ENCODE data around the gene BRAT1.

The BRAT1 gene

DNA sequence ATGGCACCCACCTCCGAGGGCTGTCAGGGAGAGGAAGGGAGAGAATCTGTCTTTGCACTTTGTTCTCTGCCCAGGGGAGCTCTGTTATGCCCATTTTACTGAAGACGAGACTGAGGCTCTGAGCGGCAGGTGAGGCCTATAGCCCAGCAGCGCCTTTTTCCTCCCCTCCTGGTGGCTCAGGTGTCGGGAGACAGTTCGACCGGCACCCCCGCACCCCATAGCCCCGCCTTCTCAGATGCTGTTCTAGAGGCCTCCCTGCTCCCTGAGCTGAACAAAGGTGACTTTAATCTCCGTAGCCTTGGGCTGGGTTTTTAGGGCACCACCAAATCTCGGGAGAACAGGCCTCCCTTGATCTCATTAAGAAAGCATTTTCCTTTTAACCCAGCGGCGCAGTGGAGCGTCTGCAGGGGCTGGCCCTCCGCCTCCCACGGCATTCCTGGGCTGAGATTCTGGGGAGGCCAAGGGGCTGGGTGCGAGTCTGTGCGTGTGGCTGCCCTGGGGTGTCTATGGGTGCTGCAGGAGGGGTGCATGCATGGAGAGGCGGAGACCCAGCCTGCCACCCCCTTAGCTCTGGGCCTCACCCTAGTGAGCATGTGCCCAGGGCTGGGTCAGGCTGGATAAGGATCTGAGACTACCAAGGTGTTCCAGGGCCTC, 32.4 kb downstream of the BRAT1 start:
- no peak for DNase-seq

DNA sequence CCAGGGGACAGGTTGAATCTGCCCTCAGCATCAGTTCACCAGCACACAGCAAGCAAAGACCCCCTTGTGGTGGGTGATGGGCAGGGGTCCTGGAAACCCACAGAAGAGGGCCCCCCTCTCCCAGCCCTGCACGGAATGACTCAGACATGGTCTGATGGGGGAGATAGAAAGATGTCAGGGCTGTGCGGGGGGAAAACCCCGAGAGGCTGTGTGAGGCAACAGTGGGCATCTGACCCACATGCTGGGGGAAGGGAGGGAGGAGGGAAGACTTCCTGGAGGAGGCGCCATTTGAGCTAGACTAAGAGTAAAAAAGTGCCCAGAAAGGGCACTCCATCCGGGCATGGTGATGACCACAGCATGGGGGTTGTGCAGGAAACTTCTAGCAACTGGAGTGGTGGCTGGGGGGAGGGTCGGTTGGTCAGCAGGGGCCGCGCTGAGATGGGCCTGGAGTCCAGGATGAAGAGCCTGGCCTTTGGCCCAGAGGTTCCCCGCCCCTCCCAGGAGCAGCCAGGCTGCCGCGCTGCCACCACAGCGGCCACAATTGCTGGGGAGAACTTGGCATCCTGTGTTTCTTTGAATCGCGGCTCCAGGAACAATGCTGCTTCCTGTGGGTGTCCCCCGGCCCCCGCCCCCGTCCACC, 33.3 kb downstream of the BRAT1 start:
- no peak for DNase-seq

DNA sequence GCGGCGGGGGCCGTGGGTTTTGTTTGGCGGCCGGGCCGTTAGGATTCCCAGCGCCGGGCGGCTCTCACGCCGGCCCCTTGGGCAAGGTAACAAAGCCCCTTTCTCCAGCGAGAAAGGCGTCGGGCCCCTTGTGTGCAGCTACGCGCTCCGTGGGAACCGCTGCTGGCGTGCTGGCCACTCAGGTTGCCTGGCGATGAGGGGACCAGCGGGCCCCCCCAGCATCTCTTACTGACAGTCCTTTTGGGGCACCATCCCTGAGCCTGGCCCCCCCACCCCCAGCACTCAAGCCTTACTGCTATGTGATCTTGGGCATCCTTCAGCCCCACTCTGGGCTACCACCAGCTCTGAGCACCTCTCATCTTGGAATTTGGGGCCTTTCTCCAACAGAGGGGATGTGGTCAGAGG, 34.0 kb downstream of the BRAT1 start:
- DNase-seq: no peak

DNA sequence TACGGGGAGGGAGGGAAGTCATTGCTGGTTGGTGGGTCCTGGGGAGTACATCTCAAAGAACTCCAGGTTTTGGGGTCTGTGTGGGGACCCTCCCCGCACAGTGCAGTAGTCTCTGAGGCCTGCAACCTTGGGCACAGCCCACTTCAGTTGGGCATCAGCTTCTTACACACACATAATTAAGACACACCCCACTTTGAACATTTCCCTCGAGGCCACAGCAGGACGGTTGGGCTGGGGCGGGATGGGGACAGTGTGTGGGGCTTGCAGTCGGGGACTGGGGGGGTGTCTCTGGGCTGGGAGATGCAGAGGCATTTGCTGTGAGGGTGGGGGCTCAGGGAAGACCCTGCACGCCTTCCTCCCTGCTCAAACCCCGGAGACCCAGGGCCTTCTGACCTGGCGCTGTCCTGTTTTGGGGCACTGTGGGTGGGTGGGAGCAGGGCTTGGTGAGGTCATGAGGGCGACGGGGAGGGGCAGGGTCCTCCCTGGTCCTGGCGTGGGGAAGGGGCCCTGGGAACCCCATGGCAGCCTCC, 34.5 kb downstream of the BRAT1 start:
- no peak for DNase-seq

DNA sequence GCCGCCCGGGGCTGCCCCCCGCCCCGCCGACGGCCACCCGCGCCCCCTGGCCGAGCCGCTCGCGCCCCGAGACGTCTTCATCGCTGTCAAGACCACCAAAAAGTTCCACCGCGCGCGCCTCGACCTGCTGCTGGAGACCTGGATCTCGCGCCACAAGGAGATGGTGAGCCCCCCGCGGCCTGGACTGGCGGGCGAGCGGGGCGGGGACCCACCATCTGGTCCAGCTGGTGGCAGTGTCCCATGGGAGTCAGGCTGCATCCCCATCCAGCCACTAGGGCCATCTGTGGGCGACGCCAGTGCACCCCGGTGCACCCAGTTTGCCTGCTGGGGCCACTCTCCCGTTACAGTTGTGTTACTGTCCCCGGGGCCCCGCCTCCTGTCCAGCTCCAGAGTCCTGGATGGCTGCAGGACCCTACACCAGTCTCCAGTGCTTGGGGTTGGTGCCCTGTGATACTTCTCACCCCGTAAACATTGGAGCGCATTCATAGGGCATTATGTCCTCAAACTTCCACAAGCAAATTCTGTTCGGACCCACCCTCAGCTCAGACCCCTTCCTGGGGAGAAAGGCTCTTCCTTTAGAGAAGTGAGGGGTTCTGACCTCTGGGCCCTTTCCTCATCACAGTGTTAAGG, 35.1 kb downstream of the BRAT1 start:
- no peak for DNase-seq

DNA sequence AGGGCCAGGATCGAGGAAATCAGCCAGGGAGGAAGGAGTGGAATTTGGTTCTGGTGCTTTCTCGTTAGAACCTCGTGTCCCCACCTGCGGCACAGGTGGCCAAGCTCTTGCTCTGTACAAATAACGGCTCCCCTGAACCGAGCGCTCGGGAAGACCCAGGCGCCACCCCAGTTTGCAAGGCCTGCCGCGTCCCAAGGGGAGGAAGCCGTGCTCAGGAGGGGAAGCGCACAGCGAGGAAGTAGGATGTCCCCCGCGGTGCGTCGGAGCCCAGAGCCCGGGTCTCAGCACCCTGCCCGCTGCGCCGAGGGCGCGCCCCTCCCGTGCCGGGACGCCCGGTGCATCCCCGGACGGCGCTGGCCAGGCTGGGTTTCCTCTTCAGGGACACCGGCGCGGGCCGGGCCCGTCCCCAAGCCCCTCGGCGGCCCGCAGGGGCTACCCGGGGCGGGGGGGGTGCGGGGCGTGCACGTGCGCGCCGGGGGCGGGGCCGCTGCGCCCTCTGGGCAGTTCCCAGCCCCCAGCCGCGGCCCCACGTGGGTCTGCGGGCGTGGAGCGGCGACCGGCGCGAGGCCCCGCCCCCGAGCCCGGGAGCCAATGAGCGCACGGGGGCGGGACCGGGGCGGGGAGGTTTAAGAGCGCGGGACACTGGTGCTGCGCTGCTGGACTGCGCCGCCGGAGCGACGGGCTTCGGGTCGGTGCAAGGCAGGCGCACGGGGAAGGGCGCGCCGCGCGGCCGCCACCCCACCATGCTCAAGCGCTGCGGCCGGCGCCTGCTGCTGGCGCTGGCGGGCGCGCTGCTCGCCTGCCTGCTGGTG, 36.0 kb downstream of the BRAT1 start, which contains the start of gene LFNG:
Gene LFNG, plus strand, starts transcription at position 656 of the 812 bp plus-strand sequence. Its CDS starts 88 bp downstream, at position 744.
- peak; percentile 83 to 91 for DNase-seq

DNA sequence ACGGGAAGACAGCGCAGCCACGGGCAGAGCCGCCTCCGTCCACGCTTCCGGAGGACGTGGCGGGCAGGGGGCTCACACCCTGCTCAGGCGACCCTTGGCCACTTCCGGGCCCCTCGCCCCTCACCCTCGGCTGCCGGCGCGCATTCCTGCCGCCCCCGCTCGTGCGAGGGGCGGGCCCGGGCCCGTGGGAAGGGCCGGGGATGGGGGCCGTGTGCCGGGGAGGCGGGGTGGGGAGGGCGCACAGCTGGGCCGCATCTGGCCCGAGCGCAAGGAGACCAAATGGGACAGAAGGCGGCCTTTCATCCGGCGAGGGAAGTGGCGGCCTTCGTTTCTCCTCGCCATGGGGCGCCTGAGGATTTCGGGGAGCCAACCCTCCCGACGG, 36.6 kb downstream of the BRAT1 start:
- no peak for DNase-seq

DNA sequence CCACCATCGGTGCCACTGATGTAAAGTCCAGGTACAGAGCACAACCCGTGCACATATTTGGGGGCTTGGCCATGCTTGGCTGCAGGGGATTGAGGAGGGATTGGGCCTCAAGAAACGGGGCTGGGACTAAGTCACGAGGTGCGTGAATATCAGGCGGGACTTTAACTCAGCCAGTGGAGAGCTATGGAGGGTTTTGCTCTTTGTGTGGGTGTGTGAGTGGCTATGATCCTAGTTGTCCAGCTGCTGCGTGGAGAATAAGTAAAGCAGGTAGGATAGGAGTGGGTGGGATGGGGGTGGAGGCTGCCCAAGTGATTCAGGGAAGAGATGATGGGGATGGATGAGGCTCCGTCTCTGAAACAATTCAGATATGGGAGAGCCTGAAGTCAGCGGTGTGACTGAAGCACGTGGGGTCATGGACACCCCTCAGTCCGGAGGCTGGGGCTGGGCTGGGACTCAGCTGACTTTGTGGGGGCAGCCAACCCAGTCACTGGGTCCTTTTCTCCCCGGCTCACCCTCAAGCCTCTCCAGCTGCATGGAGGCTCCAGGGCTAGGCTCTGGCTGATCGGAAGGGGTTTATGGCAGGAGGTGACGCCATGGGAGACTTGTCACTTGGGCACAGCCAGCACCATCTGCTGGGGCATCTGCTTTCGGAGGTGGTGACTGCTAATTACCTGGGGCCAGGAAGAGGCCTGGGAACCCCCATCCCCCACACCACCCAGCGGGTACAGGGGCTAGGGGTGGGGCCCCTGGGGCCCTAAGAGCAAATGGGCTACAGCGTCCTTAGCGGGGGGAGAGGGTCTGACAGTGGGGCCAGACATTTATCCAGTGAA, 37.4 kb downstream of the BRAT1 start:
- DNase-seq: no peak

DNA sequence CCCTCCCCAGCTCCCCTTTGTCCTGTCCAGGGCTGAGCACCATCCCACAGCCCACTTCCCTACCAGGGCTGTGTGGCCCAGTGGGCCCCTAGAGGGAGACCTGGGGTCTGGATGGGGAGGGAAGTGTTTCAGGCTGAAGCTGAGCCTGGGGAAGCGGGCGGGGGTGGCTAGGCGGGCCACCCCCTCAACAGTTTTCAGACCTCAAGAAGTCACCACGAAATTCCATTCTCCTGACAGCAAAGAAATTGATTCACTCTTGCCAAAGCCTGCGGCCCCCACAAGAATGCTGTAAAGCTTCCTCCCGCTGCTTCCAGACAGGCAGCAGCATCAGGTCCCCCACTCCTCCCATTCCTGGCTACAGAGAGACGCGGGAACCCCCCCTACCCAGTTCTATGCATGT, 38.3 kb downstream of the BRAT1 start:
- no peak for DNase-seq

DNA sequence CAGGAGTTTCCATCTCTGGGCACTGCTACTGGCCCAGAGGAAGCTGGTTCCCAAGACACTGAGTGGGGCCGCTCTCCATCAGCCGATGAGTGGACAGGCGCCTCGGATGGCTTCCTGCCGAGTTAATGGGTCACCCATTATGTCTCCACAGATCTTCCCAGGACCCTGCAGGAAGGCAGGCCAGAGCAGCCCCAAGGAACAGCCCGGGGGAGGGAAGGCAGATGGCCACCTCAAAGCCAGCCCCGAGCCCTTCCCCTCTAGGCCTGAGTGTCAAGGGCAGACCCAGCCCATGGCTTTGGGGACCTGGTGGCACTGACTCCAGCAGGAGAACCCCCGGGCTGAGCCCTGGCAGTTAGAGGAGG, 39.1 kb downstream of the BRAT1 start:
- no peak for DNase-seq

DNA sequence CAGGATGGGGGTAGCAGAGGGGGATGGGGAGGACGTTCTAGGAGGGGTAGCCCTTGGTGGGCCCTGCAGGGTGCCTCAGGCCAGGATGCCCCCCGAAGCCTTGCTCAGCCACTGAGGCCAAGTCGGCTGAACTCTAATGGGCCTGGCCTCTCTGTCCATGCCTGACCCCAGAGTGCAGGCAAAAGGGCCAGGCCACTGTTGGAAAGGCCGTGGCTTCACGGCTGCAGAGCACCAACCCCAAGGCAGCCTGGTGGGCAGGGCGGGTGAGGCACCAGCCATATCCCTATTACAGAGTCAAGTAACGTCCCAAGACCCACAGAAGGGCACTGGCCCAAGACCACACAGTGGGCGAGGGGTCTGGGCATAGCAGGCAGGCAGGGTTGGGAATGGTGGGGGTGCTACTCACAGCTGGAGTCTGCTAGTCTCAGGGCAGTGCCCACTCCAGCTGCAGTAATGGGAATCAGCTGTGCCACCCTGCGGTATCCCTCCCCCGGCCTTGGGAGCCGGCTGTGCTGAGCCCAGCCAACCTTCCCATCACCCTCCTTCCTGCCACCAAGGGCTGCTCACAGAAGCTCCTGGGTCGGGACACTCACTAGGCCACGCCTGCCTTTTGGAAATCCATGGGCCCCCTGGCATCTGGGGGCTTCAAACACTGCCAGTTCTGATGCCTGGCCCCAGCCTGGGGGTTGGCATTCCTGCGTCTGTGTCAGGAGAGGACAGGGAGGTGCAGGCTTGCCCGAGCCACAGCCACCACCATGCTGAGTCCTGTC, 39.7 kb downstream of the BRAT1 start:
- DNase-seq: no peak

DNA sequence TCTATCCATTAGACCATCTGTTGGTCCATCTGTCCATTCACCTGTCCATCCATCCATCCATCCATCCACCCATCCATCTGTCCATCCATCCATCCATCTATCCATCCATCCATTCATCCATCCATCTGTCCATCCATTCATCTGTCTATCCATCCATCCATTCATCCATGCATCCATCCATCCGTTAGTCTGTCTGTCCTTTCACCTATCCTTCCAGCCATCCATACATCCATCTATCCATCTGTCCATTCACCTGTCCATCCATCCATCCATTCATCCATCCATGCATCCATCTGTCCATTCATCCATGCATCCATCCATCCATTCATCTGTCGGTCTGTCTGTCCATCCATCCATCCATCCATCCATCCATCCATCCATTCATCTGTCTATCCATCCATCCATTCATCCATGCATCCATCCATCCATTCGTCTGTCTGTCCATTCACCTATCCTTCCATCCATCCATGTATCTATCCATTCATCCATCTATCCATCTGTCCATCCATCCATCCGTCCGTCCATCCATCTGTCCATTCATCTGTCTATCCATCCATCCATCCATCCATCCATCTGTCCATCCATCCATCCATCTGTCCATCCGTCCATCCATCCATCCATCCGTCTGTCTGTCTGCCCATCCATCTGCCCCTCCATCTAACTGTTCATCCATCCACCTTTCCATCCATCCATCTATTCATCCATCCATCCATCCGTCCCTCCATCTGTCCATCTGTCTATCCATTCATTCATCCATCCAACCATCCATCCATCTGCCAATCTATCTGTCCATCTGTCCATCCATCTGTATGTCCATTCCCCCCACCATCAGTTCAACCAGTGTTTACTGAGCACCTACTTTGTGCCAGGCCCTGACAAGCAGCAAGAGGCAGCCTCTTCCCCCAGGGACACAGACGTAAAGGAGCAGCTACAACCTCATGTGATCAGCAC, 40.6 kb downstream of the BRAT1 start:
- no peak for DNase-seq

DNA sequence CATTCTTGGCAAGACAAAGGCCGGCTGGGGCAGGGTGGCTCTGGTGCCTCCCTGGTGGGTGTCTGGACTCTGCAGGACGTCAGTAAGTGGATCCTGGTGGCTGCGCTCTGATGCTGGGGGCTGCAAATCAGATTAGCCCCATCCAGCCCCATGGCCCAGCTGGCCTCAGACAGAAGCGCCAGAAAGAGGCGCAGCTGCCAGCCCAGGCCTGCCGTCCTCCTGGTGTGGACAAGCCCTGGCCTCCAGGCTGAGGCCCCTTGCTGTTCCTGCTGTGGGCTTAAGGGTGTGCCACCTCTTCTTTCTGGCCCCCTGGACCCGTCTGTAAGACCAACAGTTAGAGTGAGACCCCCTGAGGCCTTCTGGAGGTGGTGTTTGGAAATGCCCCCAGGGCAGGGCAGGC, 41.6 kb downstream of the BRAT1 start:
- DNase-seq: no peak

DNA sequence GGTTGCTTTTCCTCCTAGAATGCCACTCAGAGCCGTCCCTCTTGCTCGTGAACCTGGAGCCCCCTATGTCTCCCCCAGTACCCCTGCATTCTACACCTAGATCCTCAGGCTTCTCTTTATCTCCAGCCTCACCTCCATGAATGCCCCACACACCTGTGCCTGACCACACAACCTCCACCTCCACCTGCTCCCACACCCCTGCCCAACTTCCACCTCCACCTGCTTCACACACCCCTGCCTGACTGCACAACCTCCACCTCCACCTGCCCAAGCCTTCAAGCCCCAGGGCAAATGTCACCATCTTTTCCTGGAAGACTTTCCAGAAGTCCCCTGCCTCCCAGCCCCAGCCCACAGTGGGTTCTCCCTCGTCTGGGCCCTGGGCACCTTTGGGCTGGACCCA, 42.6 kb downstream of the BRAT1 start:
- no peak for DNase-seq

DNA sequence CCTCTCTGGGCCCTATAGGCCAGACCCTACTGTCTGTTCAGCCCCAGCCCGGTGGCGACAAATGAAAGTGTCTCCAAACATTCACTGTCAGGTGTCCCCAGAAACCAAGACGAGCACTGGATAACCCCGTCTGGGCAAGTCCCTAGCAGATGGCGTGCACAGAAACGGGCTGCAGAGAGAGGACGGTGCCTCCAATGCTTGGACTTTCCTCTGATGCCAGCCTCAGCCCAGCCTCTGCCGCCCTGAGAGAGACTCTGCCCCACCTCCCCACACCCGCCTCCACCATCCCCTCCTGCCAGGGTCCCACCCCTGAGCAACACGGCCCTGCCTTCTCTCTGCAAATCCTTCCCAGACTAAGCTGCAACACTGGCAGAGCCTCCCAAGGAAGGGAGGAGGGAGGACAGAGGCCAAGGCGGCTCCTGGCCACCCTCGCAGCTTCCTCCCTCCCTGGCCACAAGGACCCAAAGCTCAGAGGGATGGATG, 43.1 kb downstream of the BRAT1 start:
- no peak for DNase-seq

DNA sequence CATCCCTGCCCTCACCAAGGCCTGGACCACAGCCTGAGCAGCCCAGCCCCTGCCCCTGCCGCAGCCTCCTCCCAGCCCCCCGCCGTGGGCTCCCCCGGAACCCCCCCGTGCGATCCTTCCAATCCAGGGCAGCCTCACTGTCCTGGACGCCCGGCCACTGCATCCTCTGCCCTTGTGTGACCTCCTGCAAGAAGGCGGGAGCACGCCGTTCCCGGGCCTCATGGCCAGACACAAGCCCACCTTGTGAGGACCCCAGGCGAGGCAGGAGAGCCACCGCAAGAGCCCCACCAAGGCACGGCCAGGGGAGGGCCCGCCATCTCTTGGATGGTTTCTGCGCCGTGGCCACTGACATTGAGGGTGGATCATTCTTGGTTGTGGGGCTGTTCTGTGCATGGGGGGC, 43.6 kb downstream of the BRAT1 start:
- DNase-seq: no peak

DNA sequence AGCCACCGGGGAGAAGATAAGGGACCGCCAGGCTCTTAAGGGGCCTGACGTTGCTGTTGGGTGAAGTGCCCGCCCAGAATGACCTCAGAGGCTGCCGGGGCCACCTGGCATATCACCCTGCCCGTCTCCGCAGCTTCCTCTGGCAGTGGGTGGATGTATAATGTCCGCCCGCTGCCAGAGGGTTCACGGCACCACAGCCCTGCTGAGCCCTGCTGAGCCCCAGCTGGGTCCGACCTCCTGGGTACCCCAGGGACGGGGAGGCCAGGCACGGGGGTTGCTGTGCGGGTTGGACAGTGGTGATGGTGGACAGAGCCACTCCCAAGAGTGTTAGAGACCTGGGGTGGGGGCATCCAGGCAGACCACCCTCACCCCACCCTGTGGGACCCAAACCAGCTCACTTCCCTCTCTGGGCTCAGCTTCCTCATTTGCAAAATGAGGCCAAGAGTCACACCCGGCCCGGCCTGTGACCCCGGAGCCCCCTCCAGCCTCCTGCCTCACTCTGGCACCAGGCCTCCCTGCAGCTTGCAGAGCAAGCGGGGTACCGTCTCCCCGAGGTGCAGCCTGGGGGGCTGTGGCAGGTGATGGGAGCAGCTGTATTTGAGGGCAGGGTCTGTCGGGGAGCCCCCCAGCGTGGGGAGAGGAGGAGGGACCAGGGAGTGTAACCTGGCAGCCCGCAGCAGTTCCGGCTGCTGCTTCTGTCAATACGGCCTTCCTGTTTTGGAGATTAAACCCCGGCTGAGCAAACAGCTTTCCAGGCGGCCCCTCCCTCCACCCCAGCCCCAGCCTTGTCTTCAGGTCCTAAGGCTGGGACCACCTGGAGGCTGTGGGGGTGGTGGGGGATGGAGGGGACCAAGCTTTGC, 44.2 kb downstream of the BRAT1 start:
- no peak for DNase-seq

DNA sequence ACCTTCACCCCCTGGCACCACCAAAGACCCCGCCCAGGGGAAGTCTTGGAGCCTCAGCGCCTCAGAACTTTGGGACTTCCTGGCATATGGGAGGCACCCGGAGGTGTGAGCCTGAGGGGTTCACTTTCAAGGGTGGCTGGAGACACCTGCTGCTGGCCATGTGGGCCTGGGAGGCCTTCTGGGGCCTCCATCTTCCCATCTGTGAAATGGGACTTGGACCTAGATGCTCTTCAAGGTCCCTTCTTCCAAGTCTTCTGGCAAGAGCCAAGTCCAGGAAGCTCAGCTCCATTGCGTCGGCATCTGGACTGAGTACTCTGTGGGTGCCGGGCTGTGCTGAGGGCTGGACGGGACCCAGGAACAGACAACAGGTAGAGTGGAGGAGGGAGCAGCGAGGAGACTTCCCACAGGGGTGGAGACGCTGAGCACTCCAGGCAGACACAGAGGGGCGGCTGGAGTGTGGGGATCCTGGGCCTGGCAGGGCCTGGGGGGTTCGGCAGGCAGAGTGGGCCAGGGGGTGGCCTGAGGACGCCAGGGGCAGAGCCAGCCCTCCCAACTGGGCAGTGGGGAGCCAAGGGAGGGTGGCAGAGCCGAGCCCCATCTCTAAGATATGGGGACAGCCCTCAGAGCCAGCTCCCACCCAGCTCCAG, 45.1 kb downstream of the BRAT1 start:
- DNase-seq: no peak
